G401 (cell line): ENCODE measurements around the gene RSKR. TPM values are rescaled to one million over a fixed set of nuclear protein-coding genes. Genes with fewer than 3 reads are reported as not detected.
A peak's percentile ranks its signal among the peaks of the same experiment; 100 is the strongest.
"Not testable (repeated sequence)": the region's sequence is repeated elsewhere in the genome, so short reads cannot be mapped to it uniquely, and the experiment has no call there.

Experiments
- DNase-seq: peaks from one replicate; pipeline ENCODE4 v3.0.0-alpha.2; 2015; ENCODE audit warnings: low spot score
- in situ Hi-C: cut with HindIII; loops from 2 replicates; pipeline ENCODE4 v1.10.0; 2016; ENCODE audit warnings: low sequenced_read_pairs, mixed read lengths
- total RNA-seq: library from RNA; depleted of rRNA; stranded (reverse); fragments of >200 nt; shearing (Covaris generic); gene quantifications from 2 replicates; pipeline ENCODE4 v1.2.3, GENCODE V29; 2014

The RSKR gene
- total RNA-seq, 1 experiment from 2014 or later = 2.7 TPM

GRCh38 chr17:28582513-28582912 is 31.5 kb downstream of the RSKR start:
- in situ Hi-C loops = no loop called here
- no peak for DNase-seq

- DNase-seq = no peak
- in situ Hi-C loops = no loop called here
Measured at GRCh38 chr17:28580959-28581358, 33.0 kb downstream of the RSKR start.

DNA sequence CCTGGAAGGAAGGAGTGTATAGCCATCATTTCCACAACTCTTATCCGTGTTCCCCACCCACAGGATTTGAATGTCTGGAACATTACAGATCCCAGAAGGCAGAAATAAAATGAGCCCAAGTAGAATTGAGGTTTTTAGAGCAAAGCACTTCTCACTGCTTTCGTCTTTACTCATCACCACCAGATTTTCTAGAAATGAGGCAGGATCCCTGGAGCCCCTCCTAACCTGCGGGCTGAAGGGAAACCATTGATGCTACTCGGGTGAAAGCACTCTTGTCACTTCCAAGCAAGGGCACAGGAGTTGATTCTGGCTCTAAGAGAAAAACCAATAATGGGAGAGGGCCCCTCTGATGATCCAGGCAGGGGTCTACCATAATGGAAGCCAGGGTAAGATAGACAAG is 34.5 kb downstream of the RSKR start:
- in situ Hi-C loops = no loop called here
- DNase-seq = no peak

- in situ Hi-C loops = no loop called here
- DNase-seq = no peak
Measured at GRCh38 chr17:28578246-28579195, 35.5 kb downstream of the RSKR start.

- DNase-seq = no peak
- in situ Hi-C loops = no loop called here
Measured at GRCh38 chr17:28577466-28577824, 36.5 kb downstream of the RSKR start.

GRCh38 chr17:28576758-28577465 is 37.1 kb downstream of the RSKR start, which contains the start of gene ALDOC:
TSS of gene ALDOC (minus strand) at chr17:28576895. CDS start at chr17:28575532, 1,363 bp downstream.
- in situ Hi-C loops = no loop called here
- DNase-seq = peak; percentile 98

DNA sequence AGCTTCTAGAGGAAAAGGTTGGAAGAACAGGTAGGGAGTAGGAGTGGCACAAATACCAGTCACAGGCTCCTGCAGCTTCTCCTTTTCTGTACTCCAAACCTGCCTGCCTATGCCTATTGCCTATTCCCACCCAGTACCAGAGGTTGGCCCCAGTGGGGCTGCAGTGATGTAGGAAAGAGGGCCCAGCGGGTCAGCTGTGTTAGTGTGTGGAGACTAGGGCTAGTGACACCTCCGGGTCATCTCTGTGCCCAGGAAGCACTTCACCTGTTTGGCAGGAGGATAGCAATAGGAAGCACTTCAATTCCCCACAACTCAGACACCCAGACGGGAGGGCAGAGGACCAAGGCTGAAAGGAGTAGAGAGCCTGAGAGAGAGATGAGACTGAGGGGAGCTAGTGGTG is 38.0 kb downstream of the RSKR start:
- DNase-seq = peak; percentile 57
- in situ Hi-C loops = not testable (repeated sequence)

DNA sequence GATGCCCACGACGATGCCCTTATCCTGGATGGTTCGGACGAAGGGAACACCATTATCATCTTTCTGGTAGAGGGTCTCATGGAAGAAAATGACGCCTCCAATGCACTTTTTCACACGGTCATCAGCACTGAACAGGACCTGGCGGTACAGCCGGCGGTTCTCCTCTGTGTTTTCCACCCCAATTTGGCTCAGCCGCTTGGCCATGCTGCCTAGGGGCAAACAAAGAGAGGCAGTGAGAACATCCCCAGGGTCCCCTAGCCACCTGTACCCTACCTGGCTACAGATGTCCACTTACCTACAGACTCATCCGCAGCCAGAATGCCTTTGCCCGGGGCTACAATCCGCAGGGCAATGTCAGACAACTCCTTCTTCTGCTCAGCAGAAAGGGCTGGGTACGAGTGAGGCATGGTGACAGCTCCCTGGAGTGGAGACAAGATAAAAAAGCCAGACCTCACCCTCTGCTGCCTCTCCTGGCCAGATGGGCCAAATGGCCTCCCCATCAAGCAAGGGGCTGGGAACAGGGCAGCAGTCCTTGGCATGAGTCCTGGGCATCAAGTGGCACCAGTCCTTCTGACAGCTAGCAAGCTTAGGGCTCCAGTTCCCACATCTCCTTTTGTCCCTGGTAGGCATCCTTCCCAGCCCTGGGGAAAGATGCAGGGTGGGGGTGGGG is 38.7 kb downstream of the RSKR start:
- DNase-seq = peak; percentile 88
- in situ Hi-C loops = no loop called here

- in situ Hi-C loops = no loop called here
- DNase-seq = peak; percentile 15
Measured at GRCh38 chr17:28574526-28574925, 39.5 kb downstream of the RSKR start.

DNA sequence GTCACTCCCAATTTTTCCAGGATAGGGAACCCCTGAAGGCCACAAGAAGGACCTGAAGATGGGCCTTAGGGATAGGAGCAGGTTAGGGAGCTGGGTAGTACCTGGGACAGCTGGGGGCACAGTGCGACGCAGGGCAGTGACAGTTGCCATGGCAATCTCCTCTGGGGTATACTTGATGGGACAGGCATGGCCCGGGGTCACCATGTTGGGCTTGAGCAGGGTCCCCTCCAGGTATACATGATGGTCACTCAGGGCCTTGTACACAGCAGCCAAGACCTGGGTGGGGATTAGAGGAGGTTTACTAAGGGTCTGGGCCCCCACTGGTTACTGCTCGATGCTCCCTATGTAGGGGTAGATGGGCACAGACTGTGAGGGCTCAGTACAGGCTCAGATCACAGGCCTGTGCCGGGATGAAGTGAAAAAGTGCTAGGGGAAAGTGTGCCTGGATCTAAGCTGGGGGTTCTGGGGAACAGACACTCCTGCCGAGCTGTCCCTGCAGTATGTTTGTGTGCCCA is 40.0 kb downstream of the RSKR start:
- in situ Hi-C loops = no loop called here
- DNase-seq = no peak

- no peak for DNase-seq
- in situ Hi-C loops = no loop called here
Measured at GRCh38 chr17:28573521-28573920, 40.5 kb downstream of the RSKR start.

DNA sequence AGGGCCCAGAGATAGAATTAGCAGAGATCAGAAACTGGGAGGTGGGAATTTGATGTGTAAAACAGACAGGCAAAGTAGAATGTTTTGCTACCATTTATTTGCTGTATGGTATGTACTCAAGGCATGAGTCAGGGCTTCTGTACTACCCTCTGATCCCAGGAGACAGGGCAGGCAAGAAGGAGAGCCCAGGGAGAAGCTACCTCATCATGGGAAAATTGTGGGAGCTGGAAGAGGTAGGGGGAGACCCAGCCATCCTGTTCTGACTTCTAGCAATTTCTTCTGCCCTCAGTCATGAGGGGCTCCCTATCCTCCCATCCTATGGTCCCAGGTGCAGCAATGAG is 41.0 kb downstream of the RSKR start:
- no peak for DNase-seq
- in situ Hi-C loops = no loop called here

GRCh38 chr17:28572259-28573039 is 41.5 kb downstream of the RSKR start:
- in situ Hi-C loops = no loop called here
- peak; percentile 17 for DNase-seq

DNA sequence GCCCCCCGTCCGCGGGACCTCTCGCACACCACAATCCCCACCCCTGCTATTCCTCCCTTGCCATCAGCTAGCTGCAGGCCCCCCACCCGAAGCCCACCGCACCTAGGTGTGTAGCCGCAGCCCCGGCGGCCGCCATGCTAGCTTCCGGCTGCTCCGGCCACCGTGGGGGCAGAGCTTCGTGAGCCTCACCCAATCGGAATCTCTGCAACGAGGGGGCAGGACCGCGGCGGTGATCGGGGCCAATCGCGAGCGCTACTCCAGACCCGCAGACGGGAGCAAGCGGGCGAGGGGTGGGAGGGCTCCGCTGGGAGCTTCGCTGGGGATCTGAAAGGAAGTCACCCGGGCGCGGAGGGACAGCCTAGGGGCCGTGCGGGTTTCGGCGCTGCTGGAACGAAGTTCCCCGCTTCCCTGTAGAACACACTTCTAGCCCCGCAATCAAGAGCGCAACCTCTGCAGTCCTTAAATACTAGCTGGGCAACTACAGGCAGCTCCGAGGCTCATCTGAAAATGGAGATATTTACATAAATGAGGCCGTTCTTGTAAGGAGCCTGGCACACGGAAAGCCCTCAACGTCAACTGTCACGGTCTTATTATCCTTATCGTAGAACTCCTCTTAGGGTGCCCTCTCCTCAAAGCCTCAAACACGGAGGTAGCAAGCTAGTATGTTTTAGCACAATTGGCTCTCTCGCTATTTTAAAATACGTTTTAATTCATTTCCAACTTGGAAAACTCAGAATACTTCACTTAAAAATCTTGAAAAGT is 42.4 kb downstream of the RSKR start, which contains the start of gene PIGS:
Gene PIGS, minus strand, starts transcription at position 164 of the 762 bp plus-strand sequence. Its CDS starts 28 bp downstream, at position 136.
- in situ Hi-C loops = no loop called here
- DNase-seq = peak; percentile 96

- in situ Hi-C loops = no loop called here
- peak; percentile 66 for DNase-seq
Measured at GRCh38 chr17:28570716-28571360, 43.1 kb downstream of the RSKR start.

GRCh38 chr17:28569446-28569845 is 44.5 kb downstream of the RSKR start:
- no peak for DNase-seq
- in situ Hi-C loops = no loop called here

DNA sequence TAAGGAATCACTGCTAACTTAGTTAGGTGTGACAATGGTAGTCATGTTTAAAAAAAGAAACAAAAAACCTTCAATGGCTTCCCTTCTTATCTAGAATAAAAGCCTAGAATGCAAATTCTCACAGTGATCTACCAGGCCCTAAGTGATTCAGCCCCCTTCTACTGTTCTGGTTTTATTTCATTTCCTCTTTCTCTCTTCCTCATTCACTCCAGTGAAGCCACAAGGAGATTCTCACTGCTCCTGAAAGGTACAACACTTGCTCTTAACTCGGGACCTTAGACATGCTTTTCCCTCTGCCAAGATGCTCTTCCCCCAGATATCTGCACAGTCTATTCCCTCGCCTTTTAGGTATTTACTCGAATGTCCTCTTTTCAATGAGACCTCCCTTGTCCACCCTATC is 46.4 kb downstream of the RSKR start:
- no peak for DNase-seq
- in situ Hi-C loops = no loop called here

- DNase-seq = peak; percentile 22
- in situ Hi-C loops = no loop called here
Measured at GRCh38 chr17:28563475-28563874, 50.5 kb downstream of the RSKR start.
